Stomach (tissue), 4 donors: Measurements from ENCODE around the gene DOK6.

Experiments
- CTCF ChIP-seq, 7 experiments: fragments of 450-650 bp in 4 of 7; fragments of 200-600 bp in 3 of 7; sonication (generic) in 3 of 7; IDR thresholded peaks; one replicate each; pipeline ENCODE4 v1.5.1; 2016 to 2019; ENCODE audit warnings: antibody characterized with exemption in 7 of 7, control low read depth in 2 of 7, mild to moderate bottlenecking in 1 of 7
- EP300 ChIP-seq: sonication (generic); formaldehyde crosslinking; IDR thresholded peaks from one replicate; pipeline ENCODE4 v1.6.1; 2017; ENCODE audit warnings: antibody characterized with exemption
- POLR2A ChIP-seq, 4 donors: fragments of 450-650 bp; IDR thresholded peaks; one replicate each; pipeline ENCODE4 v1.6.1; 2016; ENCODE audit warnings: antibody characterized with exemption in 4 of 4, control low read depth in 2 of 4, mild to moderate bottlenecking in 1 of 4, moderate library complexity in 1 of 4

- TF ChIP-seq POLR2A (IDR thresholded peaks at IDR 0.05) (no peak), EP300 (no peak), CTCF (IDR thresholded peaks at IDR 0.05) (no peak)
These were observed 90.9 kb downstream of the DOK6 start for GRCh38 chr18:69491576-69491975.
